ENCODE results near the gene RIT1. TPM values are rescaled to one million over a fixed set of nuclear protein-coding genes. Genes with fewer than 3 reads are reported as not detected.
A peak's percentile ranks its signal among the peaks of the same experiment; 100 is the strongest.

The RIT1 gene
- total RNA-seq, 1 donor from 2014 or later = 69.2 TPM

DNA sequence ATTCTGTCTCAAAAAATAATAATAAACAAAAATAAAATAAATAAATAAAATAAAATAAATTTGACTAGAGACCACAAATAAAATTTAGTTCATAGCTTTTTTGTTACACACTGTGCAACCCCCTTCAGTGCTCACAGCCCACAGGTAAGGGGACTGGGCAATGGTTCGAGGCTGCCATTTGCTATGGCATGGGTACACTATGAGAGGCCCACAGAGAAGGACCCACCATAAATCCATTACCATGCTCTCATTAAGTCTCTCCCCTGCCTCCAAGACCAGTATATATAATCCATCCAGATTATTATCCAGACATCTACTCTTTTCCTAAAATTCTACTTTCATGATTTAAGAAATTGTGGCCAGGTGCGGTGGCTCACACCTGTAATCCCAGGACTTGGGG lies 8.7 kb upstream of the RIT1 start:
- Mint-ChIP-seq H3K4me3 (ENCODE audit: unreplicated experiment) (no peak overlapping the region), H3K36me3 (ENCODE audit: low read depth, unreplicated experiment) (peaks cover 50% of the 10 kb centered on the region), H3K4me1 (ENCODE audit: unreplicated experiment) (no peaks in the 10 kb centered on the region), H3K27me3 (ENCODE audit: unreplicated experiment) (peaks cover 2% of the 10 kb centered on the region), H3K27ac (ENCODE audit: unreplicated experiment) (no peak overlapping the region), H3K9me3 (ENCODE audit: unreplicated experiment) (no peaks in the 10 kb centered on the region)
- TF ChIP-seq, protein P1, sequence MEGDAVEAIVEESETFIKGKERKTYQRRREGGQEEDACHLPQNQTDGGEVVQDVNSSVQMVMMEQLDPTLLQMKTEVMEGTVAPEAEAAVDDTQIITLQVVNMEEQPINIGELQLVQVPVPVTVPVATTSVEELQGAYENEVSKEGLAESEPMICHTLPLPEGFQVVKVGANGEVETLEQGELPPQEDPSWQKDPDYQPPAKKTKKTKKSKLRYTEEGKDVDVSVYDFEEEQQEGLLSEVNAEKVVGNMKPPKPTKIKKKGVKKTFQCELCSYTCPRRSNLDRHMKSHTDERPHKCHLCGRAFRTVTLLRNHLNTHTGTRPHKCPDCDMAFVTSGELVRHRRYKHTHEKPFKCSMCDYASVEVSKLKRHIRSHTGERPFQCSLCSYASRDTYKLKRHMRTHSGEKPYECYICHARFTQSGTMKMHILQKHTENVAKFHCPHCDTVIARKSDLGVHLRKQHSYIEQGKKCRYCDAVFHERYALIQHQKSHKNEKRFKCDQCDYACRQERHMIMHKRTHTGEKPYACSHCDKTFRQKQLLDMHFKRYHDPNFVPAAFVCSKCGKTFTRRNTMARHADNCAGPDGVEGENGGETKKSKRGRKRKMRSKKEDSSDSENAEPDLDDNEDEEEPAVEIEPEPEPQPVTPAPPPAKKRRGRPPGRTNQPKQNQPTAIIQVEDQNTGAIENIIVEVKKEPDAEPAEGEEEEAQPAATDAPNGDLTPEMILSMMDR (IDR thresholded peaks at IDR 0.05; ENCODE audit: unreplicated experiment) = no peak
- DNase-seq (ENCODE audit: low spot score) = no peak

DNA sequence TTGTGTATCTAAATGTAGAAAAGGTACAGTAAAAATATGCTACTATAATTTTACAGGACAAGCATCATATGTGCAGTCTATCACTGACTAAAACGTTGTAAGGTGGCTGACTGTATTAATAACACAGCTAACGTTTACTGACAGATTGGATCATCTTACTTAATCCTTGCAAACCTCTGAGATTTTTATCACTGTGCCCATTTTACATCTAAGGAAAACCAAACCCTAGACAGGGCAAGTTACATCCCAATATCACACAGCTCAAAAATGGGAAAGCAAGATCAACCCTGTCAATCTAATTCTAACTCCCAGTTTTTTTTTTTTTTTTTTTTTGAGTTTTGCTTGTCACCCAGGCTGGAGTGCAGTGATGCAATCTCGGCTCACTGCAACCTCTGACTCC lies 7.5 kb upstream of the RIT1 start:
- H3K4me3 Mint-ChIP-seq (ENCODE audit: unreplicated experiment) = no peak overlapping the region
- no peaks in the 10 kb centered on the region for H3K9me3 Mint-ChIP-seq (ENCODE audit: unreplicated experiment)
- no peaks in the 10 kb centered on the region for H3K4me1 Mint-ChIP-seq (ENCODE audit: unreplicated experiment)
- H3K36me3 Mint-ChIP-seq (ENCODE audit: low read depth, unreplicated experiment) = peaks cover 52% of the 10 kb centered on the region
- no peak overlapping the region for H3K27ac Mint-ChIP-seq (ENCODE audit: unreplicated experiment)
- H3K27me3 Mint-ChIP-seq (ENCODE audit: unreplicated experiment) = peaks cover 2% of the 10 kb centered on the region
- DNase-seq (ENCODE audit: low spot score) = no peak
- TF ChIP-seq, protein P1 (IDR thresholded peaks at IDR 0.05; ENCODE audit: unreplicated experiment) = no peak

DNA sequence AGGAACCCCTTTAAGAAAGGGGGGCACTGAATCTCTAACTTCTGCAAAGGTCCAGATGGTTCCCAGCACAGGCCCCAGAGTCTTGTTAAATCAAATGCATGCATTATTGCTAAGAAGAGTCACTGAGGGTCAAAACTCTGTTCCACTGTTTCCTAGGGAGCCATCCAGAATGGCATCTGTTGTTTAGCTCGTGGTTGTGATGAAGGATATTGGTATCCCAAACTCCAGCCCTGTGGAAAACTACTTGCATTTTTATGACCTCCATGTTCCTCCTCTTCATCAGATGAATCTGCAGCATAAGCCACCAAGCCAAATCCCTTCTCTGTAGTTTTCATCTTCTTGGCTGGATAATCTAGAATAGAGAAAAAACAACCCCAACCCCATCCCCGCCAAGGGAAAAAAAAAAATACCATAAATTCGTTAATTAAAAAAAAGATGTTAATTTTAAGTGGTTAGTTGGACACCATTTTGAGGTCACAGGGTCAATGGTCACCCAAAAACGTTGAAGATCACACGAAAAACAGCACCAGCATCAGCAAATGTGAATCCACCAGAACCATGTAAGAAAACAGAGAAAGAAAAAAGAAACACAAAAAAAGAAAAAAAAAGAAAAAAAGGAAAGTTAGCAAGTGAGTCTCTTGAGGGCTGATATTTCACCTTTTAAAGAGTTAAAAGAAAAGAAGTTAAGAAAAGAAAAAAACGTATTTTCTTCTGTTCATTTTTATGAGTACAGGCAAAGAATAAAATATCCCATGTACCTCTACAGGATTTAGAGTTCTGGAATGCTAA lies 3.0 kb upstream of the RIT1 start:
- no peak overlapping the region for H3K4me3 Mint-ChIP-seq (ENCODE audit: unreplicated experiment)
- H3K4me1 Mint-ChIP-seq (ENCODE audit: unreplicated experiment) = peaks cover 10% of the 10 kb centered on the region
- no peaks in the 10 kb centered on the region for H3K27me3 Mint-ChIP-seq (ENCODE audit: unreplicated experiment)
- peaks cover 45% of the 10 kb centered on the region for H3K36me3 Mint-ChIP-seq (ENCODE audit: low read depth, unreplicated experiment)
- no peaks in the 10 kb centered on the region for H3K9me3 Mint-ChIP-seq (ENCODE audit: unreplicated experiment)
- TF ChIP-seq, protein P1 (IDR thresholded peaks at IDR 0.05; ENCODE audit: unreplicated experiment) = no peak
- DNase-seq (ENCODE audit: low spot score) = no peak
- H3K27ac Mint-ChIP-seq (ENCODE audit: unreplicated experiment) = no peak overlapping the region

DNA sequence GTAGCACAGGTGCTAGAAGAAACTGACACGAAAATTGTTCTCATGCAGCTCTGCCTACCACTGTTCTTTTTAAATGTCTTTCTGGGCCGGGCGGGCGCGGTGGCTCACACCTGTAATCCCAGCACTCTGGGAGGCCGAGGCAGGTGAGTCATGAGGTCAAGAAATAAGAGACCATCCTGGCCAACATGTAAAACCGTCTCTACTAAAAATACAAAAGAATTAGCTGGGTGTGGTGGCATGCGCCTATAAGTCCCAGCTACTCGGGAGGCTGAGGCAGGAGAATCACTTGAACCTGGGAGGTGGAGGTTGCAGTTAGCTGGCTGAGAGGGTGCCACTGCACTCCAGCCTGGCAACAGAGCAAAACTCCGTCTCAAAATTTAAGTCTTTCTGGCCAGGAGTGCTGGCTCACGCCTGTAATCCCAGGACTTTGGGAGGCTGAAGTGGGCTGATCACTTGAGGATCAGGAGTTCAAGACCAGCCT lies 947 bp upstream of the RIT1 start:
- H3K27ac Mint-ChIP-seq (ENCODE audit: unreplicated experiment) = peak overlapping the region; percentile 94
- H3K27me3 Mint-ChIP-seq (ENCODE audit: unreplicated experiment) = no peaks in the 10 kb centered on the region
- peak overlapping the region; percentile 99 for H3K4me3 Mint-ChIP-seq (ENCODE audit: unreplicated experiment)
- peaks cover 10% of the 10 kb centered on the region for H3K4me1 Mint-ChIP-seq (ENCODE audit: unreplicated experiment)
- H3K36me3 Mint-ChIP-seq (ENCODE audit: low read depth, unreplicated experiment) = peaks cover 34% of the 10 kb centered on the region
- DNase-seq (ENCODE audit: low spot score) = no peak
- no peaks in the 10 kb centered on the region for H3K9me3 Mint-ChIP-seq (ENCODE audit: unreplicated experiment)
- TF ChIP-seq, protein P1 (IDR thresholded peaks at IDR 0.05; ENCODE audit: unreplicated experiment) = no peak

DNA sequence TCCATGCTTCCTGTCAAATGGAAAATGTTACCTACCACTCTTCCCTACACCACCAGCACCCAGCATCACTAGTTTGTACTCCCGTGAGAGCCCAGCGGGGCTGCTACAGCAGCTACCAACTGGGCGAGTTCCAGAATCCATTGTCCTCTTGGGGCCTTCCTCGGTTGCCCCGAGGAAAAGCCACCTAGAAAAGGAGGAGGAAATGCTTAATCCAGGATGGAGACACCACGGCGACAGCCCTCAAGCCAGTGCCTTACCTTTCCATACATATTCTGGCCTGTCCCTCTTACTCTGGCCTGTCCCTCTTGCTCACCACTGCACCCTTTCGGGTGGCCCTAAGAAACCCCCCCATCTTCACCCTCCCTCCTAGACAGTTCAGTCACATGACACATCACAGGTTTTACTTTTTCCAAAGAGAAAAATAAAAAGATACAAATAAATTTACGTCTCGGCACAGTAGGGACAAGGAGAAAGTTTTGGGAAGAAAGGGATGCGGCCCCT lies 478 bp downstream of the RIT1 start:
- no peaks in the 10 kb centered on the region for H3K9me3 Mint-ChIP-seq (ENCODE audit: unreplicated experiment)
- peak overlapping the region; percentile 94 for H3K27ac Mint-ChIP-seq (ENCODE audit: unreplicated experiment)
- peaks cover 22% of the 10 kb centered on the region for H3K36me3 Mint-ChIP-seq (ENCODE audit: low read depth, unreplicated experiment)
- peak; percentile 6 for DNase-seq (ENCODE audit: low spot score)
- H3K4me3 Mint-ChIP-seq (ENCODE audit: unreplicated experiment) = peak overlapping the region; percentile 99
- TF ChIP-seq, protein P1 (IDR thresholded peaks at IDR 0.05; ENCODE audit: unreplicated experiment) = no peak
- H3K4me1 Mint-ChIP-seq (ENCODE audit: unreplicated experiment) = peaks cover 11% of the 10 kb centered on the region
- no peaks in the 10 kb centered on the region for H3K27me3 Mint-ChIP-seq (ENCODE audit: unreplicated experiment)

Data from endothelial cell (in vitro differentiated cells).